Measurements from ENCODE around the gene MINDY4.

- TF ChIP-seq CTCF (IDR thresholded peaks at IDR 0.05), result no peak
- no peak for TF ChIP-seq POLR2A (IDR thresholded peaks at IDR 0.05; ENCODE audit: low read depth)
- no peak for TF ChIP-seq POLR2AphosphoS5 (IDR thresholded peaks at IDR 0.05)
Measured at GRCh38 chr7:30837581-30837980, 66.4 kb downstream of the MINDY4 start.
